NOMO-1 treated with DMSO at 0.1 percent for 48 hours (cell line): ENCODE data around the gene OBSCN.

Source experiments
- DNase-seq: peaks from one replicate; lab custom pipeline; 2025; ENCODE audit not compliant: unreplicated experiment; lab: John Stamatoyannopoulos, UW

The OBSCN gene

DNA sequence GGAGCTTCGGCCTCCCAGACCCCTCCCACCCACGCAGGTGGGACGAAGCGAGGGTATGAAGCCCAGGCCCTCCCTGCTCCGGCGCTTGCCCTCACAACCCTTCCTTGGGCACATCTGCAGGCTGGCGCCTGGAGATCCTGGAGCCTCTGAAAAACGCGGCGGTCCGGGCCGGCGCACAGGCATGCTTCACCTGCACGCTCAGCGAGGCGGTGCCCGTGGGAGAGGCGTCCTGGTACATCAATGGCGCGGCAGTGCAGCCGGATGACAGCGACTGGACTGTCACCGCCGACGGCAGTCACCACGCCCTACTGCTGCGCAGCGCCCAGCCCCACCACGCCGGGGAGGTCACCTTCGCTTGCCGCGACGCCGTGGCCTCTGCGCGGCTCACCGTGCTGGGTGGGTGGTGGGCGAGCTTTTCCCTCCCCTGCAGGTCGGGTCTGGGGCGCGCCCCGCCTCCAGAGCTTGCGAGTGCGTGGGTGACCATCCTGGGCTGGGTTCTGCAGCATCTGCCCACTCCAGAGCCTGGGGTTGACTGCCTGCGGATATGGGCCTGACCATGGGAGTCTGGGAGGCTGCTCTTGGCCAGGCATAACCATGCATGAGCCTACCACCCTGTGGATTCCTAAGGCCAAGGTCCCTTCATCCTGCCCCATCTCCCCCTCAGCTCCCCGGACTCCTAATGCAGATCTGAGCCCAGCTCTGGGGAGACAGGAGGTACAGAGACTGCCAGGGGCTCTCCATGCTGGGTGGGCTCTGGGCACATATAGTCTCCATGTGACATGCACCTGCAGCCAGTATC is 108.9 kb downstream of the OBSCN start:
- no peak for DNase-seq

DNA sequence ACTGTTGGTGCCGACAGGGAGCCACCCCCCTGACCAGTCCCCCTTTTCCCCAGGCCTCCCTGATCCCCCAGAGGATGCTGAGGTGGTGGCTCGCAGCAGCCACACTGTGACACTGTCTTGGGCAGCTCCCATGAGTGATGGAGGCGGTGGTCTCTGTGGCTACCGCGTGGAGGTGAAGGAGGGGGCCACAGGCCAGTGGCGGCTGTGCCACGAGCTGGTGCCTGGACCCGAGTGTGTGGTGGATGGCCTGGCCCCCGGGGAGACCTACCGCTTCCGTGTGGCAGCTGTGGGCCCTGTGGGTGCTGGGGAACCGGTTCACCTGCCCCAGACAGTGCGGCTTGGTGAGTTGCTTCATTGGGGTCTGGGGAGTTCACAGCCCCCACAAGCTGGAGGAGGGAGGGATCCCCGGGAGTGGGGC is 109.6 kb downstream of the OBSCN start:
- DNase-seq, result no peak

DNA sequence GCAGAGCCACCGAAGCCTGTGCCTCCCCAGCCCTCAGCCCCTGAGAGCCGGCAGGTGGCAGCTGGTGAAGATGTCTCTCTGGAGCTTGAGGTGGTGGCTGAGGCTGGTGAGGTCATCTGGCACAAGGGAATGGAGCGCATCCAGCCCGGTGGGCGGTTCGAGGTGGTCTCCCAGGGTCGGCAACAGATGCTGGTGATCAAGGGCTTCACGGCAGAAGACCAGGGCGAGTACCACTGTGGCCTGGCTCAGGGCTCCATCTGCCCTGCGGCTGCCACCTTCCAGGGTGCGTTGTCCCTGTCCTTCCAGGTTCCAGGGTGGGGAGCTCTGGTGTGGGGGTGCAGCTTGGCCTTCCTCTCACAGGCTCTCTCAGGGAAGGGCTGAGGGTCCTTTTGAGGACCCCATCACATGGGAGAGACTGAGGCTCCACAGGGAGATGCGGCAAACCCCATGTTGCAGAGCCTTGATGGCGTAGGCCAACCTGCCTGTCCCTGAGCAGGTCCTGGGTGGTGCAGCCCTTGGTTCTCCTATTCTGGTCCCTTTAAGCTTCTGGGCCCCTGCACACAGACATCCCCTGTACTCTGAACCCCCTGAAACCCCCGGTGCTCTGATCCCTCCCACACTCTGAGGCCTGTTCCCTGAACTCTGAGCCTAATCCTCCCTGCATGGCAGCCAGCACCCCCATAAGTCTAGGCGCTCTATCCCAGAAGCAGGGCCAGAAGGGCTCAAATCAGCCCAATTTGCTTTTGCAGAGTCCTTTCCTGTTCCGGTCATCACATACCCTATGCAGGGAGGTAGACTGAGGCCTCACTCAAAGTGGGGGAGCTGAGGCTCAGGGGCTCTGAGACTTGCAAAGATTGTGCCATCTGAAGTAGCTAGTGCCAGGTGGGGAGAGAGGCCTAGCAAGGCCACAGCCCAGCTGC is 110.3 kb downstream of the OBSCN start:
- DNase-seq, result no peak

DNA sequence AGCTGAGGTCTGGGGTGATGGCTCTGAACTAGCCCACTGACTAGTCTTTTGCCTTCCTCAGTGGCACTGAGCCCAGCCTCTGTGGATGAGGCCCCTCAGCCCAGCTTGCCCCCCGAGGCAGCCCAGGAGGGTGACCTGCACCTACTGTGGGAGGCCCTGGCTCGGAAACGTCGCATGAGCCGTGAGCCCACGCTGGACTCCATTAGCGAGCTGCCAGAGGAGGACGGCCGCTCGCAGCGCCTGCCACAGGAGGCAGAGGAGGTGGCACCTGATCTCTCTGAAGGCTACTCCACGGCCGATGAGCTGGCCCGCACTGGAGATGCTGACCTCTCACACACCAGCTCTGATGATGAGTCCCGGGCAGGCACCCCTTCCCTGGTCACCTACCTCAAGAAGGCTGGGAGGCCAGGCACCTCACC is 111.0 kb downstream of the OBSCN start:
- DNase-seq, result no peak

DNA sequence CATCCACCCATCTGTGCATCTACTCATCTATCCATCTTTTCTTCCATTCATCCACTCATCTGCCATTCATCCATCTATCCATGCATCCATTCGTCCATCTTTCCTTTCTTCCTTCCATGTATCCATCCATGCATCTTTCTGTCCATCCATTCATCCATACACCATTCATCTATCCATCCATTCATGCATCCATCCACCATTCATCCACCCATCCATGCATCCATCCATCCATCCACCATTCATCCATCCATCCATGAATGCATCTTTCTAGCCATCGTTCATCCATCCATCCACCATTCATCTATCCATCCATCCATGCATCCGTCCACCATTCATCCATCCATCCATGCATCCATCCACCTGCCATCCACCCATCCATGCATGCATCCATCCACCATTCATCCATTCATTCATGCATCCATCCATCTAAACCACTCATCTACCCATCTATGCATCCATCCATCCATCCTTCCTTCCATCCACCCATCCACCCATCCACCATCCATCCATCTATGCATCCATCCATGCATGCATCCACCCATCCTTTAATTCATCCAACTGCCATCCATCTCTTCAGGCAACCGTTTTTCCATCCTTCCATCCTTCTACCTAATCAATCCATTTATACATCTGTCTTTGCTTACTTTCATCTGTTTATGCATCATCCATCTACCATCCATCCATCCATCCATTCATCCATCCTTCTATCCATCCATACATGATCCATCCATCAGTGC is 111.7 kb downstream of the OBSCN start:
- DNase-seq, result no peak

DNA sequence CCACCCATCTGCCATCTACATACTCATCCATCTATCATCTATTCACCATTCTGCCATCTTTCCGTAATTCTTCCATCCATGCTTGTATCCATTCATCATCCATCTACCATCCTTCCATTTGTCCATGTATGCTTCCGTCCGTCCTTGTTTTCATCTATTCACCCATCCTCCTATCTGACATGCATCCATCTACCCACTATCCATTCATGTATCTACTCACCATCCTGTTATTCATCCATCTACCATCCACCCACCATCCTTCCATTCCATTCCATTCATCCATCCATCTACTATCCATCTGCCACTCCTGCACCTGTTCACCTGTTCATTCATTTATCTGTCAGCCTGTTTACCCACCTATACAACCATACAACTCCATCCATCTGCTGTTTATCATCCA is 112.5 kb downstream of the OBSCN start:
- no peak for DNase-seq

DNA sequence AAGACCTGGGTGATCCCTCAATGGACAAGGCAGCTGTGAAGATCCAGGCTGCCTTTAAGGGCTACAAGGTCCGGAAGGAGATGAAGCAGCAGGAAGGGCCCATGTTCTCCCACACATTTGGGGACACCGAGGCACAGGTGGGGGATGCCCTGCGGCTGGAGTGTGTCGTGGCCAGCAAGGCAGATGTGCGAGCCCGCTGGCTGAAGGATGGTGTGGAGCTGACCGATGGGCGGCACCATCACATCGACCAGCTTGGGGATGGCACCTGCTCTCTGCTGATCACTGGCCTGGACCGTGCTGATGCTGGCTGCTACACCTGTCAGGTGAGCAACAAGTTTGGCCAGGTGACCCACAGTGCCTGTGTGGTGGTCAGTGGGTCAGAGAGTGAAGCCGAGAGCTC is 113.6 kb downstream of the OBSCN start:
- DNase-seq, result no peak

DNA sequence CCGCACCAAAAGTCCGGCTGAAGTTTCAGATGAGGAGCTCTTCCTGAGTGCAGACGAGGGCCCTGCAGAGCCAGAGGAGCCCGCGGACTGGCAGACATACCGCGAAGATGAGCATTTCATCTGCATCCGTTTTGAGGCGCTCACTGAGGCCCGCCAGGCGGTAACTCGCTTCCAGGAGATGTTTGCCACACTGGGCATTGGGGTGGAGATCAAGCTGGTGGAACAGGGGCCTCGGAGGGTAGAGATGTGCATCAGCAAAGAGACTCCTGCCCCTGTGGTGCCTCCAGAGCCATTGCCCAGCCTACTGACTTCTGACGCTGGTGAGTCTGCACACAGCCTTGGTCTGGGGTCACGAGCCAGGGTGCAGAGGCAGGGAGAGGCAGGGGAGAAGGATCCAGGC is 114.1 kb downstream of the OBSCN start:
- DNase-seq, result no peak

DNA sequence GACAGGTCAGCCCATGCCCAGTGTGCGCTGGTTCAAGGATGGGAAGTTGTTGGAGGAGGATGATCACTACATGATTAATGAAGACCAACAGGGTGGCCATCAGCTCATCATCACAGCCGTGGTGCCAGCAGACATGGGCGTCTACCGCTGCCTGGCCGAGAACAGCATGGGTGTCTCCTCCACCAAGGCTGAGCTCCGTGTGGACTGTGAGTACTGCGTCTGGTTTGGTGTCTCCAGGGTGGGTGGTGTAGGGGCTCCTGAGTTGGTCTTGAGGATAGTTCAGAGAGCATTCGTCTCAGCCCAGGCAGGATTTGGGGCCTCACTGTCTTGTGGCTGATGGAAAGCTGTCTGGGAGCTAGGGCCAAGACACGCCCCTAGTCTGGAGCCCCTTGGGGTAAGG is 115.6 kb downstream of the OBSCN start:
- no peak for DNase-seq

DNA sequence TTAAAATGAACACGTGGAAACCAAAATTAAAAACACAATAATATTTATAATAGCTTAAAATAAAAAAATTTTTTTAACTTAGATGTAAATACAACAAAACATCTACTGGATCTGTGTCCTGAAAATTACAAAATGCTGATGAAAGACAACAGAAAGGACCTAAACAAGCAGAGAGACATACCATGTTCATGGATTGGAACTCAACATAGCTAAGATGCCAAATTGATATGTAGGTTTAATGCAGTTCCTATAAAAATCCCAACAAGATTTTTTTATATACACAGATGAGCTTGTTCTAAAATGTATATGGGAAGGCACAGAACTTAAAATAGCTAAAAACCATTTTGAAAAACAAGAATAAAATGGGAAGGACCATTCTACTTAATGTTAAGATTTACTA is 117.4 kb downstream of the OBSCN start:
- DNase-seq, result no peak

DNA sequence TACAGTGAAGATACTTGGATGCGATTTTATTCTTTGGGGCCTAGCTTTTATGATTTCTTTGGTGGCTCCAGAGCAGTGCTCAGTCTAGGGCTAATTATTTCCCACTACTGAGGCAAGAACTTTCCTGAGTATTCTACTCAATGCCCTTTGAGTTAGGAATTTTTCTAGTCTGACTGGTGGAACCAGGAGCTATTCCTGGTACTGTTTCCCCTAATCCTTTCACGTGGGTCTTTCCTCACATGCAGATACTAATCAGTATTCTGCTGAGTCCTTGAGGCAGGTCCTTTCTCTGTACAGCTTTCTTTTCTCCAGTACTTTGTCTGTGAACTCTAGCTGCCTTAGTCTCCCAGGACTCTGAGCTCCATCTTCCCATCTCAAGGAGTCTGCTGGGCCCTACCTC is 122.0 kb downstream of the OBSCN start:
- DNase-seq, result no peak

DNA sequence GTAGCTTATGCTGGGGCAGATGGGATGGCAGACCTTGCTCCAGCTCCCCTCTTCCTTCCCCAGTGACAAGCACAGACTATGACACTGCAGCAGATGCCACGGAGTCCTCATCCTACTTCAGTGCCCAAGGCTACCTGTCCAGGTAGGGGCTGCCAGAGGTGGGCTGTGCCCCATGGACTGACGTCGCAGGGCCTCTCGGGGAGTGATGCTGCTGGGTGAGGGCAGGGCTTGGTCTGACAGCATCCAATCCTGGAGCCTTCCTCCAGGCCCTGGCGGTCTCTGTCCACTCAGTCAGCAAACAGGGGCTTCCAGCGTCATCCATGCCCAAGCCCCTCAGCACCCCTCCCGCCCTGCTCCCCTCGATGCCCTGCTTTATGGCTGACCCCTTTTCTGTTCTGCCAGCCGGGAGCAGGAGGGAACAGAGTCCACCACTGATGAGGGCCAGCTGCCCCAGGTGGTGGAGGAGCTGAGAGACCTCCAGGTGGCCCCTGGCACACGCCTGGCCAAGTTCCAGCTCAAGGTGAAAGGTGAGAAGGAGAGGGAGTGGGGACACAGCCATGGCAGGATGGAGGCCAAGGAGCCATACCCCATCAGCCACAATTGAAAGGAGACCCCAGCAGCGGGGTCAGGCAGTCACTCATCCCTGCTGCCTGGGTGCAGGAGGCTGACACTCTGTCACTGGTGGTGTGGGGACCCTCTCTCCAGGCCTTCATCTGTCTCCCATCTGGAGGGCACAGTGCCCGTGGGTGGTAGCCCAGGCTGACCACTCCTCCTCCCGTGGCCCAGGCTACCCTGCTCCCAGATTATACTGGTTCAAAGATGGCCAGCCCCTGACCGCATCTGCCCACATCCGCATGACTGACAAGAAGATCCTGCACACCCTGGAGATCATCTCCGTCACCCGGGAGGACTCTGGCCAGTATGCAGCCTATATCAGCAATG is 125.2 kb downstream of the OBSCN start:
- no peak for DNase-seq

DNA sequence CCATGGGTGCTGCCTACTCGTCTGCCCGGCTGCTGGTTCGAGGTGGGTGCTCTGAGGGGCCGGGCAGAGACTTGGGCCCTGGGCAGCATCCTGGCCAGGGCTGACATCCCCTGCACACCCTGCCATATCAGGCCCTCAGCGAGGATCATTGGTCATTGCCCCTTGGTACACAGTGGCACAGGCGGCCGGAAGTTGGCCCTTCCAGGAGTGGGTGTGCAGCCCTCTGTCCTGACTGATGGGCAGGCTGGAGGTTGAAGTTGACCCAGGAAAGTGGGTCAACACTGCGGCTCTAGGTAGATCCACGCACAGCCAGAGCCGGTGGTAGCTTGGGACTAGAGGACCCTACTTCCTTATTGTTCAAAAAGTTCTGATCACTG is 125.9 kb downstream of the OBSCN start:
- no peak for DNase-seq

DNA sequence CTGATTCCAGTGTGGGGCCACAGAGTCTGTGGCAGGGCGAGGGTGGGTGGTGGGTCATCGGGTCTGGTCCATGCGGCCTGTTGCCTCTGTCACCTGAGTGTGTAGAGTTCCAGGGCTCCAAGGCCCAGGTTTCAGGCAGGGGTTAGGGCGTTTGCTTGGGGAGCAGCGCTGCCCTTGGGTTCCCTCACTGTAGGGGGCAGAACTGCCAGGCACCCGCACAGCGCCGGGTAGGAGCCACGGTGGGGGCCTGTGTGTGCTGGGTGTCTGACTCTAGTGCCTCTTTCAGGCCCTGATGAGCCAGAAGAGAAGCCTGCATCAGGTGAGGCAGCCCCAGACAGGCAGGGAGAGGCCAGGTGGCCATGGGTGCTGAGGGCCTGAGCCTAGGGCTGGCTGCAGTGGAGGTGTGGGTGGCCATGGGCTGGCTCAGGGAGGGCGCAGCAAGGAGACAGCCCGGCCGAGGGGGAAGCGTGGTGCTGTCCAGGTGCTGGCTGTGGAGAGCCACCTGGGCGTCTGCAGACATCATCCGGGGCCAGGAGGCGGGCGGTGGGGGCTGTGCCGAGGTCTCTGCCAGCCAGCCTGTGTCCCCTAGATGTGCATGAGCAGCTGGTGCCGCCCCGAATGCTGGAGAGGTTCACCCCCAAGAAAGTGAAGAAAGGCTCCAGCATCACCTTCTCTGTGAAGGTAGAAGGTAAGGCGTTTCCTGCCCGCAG is 126.5 kb downstream of the OBSCN start:
- DNase-seq, result no peak

DNA sequence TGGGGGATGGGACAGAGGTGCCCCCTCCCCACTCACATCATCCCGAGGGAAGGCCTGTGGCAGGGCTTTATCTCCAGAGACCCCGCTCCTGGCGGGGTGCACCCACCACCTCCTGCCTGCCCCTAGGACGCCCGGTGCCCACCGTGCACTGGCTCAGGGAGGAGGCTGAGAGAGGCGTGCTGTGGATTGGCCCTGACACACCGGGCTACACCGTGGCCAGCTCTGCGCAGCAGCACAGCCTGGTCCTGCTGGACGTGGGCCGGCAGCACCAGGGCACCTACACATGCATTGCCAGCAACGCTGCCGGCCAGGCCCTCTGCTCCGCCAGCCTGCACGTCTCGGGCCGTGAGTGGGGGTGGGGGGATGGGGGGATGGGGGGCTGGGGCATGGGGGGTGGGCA is 127.1 kb downstream of the OBSCN start:
- DNase-seq, result no peak

DNA sequence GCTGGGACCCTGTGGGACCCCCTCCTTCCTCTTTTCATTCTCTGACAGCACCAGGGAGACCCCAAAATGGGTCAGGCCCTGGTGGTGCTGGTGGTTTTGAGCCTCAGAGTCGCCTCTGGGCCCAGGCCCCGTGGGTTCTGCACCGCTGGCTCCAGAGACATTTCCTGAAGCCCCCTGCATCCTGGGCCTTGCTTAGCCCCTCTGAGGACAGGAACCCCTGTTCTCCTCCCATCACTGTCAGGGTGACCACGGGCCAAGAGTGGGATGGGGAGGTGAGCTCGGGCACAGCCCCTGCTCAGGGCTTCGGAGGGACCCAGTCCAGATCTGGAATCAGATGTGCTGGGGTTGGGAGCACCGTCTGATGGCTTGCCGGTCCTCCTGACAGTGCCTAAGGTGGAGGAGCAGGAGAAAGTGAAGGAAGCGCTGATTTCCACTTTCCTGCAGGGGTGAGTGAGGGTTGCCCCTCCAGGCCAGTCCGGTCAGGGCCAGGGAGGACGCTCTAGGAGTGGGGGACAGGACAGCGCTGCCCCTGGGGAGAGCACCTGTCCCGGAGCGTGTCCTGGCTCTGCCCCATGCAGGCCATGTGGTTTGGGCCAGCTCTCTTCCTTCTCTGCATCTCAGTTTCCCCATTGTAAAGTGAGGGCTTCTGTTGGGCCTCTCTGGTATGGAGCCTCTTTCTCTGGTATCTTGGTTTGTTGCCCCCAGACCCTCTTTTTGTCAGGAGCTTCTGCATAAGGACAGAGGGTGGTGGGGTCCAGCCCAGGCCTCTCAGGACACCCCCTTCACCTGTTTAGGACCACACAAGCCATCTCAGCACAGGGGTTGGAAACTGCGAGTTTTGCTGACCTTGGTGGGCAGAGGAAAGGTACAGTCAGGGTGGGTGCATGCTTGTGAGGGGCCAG is 127.8 kb downstream of the OBSCN start:
- DNase-seq, result no peak

DNA sequence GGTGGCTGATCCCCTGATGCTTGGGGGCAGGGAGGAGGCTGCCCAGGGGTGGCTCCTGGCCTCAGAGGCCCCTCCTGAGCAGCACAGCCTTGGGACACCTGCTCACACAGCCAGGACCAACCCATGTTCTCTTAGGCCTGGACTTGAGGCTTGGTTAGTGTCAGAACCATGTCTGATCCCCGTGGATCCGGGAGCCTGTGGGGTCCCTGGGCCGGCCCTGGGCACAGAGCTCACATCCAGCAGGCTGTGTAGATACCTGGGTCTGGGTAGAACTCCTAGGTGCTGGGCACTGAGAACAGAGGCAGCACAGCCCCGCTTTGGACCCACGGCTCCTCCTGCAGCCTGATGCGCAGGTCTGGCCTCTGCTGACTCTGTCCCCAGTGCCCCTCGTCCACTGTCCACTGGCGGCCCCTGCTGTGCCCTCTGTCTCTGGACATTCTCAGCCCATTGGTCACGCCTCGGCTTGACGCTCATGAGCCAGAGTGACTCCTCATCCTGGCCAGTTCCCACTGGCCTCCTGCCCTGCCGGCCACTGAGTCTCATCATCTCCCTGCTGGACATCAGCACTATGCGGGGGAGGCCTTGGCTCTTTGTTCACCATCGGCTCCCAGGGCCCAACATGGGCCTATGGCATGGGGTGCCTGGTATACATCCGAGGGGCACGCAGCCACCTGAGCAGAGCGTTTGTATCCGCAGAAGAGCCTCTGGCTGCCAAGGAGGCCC is 128.6 kb downstream of the OBSCN start:
- no peak for DNase-seq

DNA sequence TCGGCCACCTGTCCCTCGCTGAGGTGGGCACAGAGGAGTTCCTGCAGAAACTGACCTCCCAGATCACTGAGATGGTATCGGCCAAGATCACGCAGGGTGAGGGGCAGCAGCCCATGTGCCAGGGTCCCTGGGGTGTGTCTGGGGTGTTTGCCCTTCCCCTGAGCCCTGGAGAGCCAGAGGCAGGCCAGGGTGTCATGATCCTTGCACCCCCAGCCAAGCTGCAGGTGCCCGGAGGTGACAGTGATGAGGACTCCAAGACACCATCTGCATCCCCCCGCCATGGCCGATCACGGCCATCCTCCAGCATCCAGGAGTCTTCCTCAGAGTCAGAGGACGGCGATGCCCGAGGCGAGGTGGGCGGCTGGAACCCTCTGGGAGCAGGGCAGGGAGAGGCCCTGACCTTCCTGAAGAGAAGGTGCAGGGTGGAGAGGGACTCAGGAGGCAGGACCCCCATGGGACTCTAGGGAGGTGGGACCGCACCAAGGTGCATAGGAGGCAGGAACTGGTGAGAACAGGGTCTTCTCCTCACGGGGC is 129.3 kb downstream of the OBSCN start:
- DNase-seq, result no peak
